GM23248 (cell line): ENCODE measurements around the gene YIPF4.

Source experiments
- EZH2 ChIP-seq: fragments of 200-600 bp; sonication (generic); IDR thresholded peaks from 2 replicates; pipeline ENCODE4 v1.6.1; 2018; ENCODE audit warnings: antibody characterized with exemption, mild to moderate bottlenecking; ENCODE audit not compliant: insufficient read depth, poor library complexity, severe bottlenecking
- EZH2phosphoT487 ChIP-seq: fragments of 200-600 bp; sonication (generic); IDR thresholded peaks from 2 replicates; pipeline ENCODE4 v1.6.1; 2018; ENCODE audit warnings: antibody characterized with exemption, moderate library complexity, mild to moderate bottlenecking, low read depth; ENCODE audit not compliant: insufficient read depth

DNA sequence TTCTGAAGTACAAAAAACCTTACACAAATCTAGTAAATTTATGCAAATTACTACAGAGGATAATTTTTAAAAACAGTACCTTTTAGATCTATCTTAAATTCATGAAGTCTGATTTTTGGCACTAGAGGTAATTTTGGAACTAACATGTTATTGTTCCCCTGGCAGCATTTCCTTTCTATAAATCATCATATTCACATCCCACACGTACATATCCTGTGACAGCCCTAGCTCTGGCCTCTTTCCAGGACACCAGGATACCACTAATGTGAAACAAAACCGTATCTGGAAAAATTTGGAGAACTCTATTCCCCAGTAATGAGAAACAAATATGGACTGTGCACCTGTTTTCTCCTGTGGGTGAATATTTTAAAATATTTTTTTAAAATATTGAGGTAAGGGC lies 65.1 kb downstream of the YIPF4 start:
- TF ChIP-seq EZH2 (no peak), EZH2phosphoT487 (no peak)
